GM19395 (cell line): ENCODE results near the gene FGF12.

Experiments used
- ATAC-seq: cut with Tn5 transposase; IDR thresholded peaks from one replicate; pipeline ENCODE4 v1.9.1; 2021; ENCODE audit warnings: mild to moderate bottlenecking, moderate library complexity; ENCODE audit not compliant: unreplicated experiment

FGF12 gene

DNA sequence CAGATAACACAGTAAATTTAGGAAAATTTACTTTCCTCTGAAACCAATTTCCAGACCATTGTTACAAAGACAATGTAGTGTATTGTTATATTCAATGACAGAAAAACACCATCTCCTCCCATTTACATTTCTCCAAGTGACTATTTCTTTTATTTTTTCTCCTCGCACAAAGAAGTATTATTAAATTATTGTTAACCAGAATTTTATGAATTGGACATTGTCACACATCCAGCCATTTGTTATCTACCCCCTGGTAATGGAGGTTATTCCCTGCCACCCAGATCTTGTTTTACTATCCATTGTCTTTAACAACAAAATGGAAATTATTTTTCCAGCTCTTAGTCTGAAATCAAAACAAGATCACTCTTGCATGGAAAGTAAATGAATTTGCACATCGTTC is 511.3 kb downstream of the FGF12 start:
- no peak for ATAC-seq

DNA sequence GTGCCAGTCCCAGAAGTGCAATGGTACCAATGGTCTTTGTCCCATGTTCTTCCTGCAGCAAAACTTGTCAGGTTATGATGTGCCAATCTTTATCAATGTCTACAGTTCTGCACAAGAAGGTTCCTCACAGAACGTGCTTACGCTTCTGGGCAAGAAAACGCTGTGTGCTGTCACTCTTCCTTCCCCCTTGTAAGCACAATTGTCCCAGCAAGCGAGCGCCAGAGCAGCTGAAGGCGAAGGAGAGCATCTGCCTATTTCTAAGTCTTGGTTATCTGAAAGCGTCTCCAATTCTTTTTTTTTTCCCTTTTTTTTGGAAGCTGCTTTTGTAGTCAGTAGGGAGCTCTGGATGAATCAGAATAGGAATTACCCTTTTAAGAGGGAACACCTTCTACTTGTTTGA is 514.4 kb downstream of the FGF12 start:
- no peak for ATAC-seq

DNA sequence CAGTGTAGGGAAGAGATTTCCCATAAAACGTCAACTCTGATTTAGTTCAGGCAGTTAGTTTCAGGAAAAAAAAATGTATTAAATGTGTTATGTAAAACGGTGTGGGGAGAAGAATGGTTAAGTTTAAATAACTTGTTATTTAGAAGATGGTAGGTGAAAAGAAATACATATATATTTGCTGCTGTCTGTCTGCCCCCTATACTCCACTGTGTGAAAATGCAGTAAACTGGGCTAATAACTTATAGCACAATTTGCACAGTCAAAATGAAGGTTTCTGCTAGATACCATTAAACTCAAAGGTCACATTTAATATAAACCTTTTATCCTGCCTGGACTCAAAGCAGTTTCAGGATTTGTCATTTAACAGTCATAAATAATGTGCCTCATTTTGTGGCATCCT is 515.0 kb downstream of the FGF12 start:
- ATAC-seq = no peak

DNA sequence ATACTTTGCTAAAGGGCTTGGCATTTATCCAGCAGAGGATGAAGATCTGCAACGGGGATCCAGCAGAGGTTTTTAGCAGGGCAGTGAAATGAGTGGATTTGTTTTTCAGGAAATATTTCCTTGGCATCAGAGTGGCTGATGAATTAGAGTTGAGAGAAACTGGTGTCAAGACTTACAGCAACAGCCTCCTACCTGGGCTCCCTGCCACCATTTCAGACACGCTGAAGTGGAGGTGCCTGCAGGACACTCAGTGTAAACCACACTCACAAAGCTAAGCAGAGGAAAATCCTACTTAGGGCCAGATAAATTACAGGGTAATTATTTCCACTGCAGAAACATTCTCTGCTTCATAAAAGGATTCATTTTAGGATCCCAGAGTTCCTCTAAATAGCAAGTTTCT is 519.7 kb downstream of the FGF12 start:
- ATAC-seq = no peak

DNA sequence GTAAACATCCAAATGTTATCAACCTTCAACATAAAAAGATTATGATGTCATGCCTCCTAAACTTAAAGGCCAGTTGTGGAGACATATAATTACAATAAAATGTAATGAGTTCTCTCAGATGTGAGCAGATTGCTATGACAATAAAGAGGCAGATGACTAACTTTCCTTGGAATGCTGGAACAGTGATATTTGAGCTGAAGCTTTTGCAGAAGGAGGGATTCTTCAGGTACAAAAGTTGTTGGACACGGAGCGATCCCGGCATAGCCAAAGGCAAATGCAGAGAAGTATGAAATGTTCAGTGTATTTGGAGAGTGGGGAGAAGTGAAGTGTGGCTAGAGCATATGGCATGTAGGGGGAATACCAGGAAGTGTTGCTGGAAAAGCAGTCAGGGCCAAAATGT is 520.1 kb downstream of the FGF12 start:
- no peak for ATAC-seq

DNA sequence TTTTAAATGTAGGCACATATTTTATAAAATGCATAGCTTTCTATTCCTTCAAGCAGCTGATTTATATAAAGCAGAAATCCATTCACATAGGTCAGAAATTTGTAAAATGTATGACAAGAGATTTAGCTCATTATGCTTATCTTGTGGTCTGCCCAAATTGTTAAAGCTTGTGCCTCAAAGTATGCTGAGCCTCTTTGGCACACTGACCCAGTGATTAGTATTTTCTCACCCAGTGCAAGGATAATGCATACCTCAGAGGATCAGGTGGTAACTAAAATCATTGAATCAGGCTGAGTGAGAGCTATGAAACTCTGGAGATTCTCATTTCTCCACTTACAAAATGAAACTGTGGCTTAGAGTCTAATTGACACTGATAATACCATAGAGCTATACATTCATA is 533.3 kb downstream of the FGF12 start:
- ATAC-seq = no peak

DNA sequence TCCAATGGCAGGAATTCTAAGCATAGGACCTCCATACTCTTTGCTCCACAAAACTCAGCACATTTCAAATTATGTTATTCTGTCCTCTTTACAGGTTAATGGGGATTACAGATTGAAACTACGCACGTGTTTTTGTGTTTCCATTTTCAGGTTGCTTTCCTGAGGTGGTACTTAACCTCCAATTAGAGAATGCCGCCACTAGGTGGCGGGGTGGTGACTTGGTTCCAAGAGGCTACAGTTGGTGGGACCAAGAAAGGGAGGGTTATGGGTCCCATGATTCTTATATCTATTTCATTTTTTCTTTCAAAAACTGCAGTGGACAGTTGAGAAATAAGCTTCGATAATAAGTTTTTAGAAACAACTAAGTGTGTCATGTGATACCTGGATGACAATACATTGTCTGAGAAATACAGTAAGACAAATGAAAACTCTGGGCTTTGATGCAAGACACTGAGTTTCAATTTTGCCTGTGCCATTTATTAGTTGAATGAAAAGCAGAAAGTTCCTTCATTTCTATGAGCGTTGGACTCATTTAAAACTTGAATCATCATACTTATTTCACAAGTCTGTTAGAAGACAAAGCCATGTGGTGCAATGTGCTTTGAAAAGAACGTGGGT is 539.0 kb downstream of the FGF12 start:
- peak; percentile 96 for ATAC-seq

DNA sequence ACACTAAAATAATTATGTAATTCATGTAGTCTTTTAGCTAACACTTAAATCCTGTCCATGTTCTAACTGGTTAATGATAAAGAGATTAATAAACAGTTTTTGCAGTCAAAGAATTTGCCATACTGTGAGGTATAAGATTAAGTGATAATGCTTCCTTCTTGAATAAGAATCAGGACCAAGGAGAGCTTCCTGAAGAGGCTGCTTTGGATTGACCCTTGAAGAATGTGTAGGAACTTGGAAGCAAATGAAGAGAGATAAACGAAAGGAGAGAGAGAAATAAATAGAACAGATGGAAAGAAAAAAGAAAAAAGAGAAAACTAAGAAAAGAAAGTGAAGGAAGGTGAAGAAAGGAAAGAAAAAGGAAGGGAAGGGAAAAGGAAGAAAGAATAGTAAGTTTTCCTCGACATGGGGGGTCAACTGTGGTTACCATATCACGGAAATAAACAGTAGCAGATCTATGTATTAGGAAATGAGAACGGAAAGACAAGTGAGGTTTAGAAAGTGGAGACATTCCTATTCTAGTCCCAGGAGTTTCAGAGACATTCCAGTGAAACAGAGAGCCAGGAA is 539.8 kb downstream of the FGF12 start:
- ATAC-seq = no peak

DNA sequence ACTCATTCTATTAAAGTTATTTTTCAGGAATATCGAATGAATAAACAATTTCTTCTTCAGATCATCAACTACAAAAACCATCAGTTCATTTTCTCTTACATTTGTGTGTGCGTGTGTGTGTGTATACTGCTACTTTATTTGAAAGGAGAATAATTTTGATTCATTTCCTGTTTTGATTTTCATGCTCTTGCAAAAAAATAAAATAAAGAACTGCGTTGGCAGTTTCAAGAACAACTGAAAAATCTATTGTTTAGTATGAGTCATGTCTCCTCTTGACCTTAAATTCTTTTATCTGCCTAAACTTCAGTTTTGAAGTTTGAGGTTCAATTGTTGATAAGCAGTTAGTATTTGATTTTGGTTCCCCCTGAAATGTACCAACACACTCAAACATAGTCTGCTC is 540.8 kb downstream of the FGF12 start:
- no peak for ATAC-seq

DNA sequence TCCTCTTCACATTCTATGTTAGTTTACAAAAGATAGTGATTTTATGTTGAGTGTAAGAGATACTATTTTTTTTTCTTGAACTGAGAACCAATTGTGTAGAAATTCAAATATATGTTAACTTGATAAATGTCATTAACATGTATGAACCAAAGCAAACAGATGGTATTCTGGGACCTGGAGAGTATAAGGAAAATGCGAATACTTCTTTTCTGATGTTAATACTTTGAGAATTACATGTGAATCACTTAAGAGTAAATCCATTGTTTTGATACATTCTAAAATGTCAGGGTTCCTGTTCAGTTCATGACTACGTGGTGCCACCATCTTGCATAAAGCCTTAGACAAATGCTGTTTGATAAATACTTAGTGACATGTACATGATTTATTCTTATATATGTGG is 541.3 kb downstream of the FGF12 start:
- ATAC-seq = no peak

DNA sequence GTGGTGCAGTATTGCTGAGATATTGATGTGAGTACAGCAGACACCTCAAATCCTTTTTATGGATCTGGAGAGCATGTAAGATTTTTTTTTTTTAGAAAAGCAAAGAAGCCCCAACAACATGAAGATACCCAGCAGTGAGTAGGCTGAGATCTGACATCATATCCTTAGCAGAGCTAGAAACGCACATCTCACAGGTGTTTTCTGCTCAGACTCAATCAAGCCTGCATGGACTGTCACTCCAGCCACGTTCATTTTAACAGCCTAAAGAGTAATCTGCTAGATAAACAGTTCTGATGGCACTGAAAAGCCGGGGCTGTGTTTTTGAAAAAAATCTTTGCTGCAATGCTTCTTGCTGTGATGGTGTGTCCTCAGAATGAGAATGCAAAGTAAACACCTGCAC is 544.2 kb downstream of the FGF12 start:
- no peak for ATAC-seq

DNA sequence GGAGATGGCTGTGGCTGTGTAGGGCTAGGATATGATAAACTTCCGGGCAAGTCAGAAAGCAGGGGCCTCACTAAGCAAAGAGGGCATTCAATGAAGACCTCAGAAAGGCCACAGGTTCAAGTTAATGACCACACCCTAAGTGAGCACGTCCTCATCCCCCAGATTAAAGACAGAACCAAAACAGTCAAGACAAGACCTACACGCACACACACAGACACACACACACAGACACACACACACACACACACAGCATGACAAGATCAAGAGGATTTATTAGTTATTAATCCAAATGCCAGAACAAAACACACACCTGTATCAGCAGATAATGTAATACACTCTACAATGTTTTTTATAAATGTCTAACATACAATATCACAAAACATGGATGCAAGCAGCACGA is 546.2 kb downstream of the FGF12 start:
- ATAC-seq = no peak

DNA sequence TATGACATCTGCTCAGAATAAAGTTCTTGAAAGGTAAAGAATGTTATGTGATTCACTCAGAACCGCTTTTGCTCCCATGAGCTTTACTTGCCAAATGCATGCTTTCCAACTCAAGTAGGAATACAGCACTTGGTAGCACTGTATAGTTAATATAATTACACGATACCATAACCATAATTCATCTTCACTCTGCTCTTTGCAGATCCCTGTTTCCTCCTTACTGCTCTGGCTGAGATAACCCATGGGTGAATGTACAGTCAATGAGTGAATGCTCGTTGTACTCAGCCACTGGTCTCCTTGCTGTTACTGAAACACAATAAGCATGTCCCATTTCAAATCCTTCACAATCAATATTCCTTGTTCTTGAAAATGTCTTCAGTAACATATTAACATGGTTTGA is 550.0 kb downstream of the FGF12 start:
- ATAC-seq = no peak

DNA sequence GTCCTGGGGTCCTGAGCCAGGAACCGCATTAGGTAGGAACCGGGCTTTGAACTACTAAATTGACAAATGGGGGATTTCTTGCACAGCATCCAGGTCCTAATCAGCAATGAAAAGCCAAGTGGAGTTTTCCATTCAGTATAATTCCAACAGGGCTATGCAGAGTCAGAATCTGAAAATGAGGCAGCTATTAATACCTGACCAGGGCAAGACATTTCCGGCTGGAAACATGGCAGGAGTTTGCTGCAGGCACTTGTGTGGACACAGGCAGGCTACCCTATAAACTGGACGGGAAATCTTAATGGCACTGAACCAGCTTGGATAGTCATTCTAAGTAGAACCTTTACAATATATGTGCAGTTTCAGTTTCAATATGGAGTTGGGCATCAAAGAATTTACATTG is 553.1 kb downstream of the FGF12 start:
- ATAC-seq = no peak

DNA sequence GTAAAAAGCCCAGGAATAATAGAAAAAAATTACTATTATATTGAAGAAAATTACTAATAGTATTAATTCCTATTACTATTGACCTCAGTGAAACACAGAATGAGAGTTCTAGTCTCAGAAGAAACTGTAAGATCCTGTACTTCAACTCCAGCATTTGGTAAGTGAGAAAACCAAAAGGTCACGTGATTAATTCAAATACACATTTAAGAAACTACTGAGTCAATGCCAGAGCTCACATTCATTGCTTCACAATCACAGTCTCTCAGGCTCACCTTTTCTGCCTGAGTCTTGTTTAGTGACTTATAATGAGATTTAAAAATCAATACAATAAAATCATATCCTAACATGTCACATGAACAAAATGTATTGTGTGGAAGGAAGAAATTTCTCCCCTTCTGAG is 556.1 kb downstream of the FGF12 start:
- no peak for ATAC-seq

DNA sequence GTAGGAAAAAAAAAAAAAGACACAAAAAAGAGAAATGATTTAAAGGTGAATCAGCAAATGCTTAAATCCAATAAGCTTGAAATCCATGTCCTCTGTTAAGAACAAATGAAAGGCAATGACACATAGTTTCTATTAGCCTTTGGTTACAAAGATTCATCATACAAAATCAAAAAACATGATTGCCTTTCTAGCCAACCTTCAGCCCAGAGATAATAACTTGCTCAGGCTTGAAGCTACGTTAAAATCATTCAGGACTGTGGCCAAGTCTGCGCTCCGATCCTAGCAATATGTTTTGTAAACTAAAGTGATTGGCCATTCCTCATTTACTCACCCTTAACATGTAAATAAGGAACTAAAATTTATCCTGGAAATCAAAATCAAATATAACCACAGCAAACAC is 556.7 kb downstream of the FGF12 start:
- ATAC-seq = no peak

DNA sequence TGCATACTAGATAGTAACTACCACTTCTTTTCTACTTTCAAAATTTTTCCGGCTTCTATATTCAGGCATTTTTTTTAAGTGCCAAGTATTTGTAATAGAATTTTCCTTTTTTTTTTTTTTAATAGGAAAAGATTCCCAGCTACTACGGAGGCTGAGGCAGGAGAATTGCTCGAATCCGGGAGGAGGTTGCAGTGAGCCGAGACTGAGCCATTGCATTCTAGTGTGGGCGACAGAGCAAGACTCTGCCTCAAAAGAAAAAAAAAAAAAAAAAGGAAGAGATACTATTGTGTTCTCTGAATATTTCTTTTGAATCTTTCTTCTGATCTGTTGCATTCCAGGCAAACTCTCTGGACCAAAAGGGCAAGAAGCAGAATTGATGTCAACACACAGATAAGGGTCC is 557.3 kb downstream of the FGF12 start:
- no peak for ATAC-seq

DNA sequence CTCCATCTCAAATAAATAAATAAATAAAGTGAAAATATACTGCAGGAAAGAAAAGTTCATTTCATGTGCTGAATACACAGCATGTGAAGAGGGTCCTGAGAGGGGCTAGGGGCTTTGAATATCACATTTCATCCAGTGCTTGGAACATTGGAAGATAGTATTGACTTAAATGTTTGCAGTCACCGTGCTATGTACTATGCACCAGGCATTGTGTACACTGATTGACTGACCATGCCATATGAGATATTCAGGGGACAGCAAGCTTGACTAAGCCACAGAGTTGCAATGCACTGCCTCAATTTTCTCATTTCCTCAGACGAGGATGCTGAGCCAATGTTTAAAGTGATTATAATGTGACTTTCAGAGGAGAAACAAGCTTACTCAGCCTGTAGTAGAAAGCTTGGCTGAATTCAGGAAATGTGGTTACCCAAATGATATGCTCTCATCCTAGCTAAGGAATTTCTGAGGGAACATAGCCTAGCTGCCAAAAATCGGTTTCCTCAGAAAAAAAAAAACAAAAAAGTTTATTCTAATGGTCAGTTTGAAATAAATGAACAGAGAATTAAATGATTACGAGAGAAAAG is 557.9 kb downstream of the FGF12 start:
- ATAC-seq = no peak

DNA sequence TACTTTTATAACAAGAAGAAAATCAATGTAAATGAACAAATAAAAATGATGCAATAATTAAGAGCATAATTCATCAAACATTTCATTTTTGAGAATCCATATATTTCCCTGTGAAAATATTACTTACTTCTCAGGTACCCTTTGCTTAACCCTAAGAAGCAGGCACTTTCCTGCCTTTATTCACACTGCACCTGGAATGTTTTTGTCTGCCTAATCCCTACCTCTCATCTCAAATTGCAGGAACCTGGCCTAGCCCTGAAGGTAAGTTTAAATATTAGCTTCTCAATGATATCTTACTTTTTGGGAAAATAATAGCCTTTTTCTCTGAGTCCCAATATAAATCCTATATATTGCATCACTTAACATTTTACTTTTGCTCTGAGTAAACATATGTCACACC is 559.1 kb downstream of the FGF12 start:
- no peak for ATAC-seq

DNA sequence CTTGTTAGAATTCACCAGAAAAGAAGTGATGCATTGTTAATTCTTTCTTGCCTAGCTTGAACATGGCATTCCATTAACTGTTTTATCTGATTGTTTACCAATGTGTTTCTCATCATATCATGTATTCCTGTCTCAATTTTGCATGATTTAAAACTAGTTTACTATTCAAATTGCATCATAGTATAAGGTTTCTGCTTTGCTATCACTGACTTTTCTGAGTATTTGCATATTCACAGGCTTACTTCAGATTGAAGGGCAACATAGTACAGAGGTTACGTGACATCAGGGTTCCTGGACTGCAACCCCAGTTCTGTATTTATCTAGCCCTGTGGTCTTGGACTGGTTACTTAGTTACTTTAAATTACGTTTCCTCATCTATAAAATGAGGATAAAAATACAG is 561.8 kb downstream of the FGF12 start:
- ATAC-seq = no peak

DNA sequence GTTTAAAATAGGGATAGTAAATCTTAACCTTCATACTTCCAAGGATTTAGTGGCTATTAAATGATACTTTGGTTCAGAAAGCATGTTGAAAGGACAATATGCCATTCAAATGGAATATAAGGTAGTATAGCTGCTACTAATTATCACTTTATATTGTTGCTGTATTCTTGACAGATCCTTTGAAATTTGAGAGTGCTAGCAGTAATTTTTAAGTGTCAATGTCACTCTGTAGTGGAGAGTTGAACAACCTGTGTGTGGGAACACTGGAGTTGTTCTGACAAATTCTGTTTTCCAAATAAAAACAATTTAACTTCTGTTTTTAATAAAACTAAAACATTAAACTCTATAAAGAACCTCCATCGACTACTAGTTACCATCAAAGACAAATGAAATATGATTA is 565.7 kb downstream of the FGF12 start:
- no peak for ATAC-seq

DNA sequence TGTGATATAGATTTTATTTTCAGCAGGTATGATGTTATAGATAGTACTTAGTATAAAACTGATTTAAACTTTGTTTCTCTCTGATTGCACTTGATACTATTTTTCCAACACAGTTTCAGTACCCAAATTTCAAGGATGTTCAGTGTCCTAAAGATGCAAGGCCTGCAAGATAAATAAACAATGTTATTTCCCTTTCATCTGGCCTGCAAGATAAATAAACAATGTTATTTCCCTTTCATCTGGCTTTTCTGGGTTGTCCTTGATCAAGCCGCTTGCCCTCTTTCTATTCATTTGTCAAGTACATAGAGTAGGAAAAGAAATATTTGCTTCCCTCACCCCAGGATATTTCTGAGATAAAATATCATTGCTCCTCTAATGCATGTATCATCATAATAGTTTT is 571.0 kb downstream of the FGF12 start:
- ATAC-seq = no peak

DNA sequence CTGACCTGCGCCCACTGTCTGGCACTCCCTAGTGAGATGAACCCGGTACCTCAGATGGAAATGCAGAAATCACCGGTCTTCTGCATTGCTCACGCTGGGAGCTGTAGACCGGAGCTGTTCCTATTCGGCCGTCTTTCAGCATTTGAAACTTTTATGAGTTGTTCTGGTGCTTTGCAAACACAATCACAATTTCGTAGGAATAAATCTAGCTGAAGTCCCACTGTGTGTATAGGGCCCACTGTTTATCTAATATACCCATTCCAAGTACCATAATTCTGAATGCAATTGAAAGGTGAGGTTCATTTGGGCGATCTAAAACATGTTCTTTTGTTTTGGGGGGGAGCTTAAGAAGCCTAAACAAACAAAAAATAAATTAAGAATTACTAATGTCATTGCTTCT is 572.1 kb downstream of the FGF12 start:
- no peak for ATAC-seq
